ENCODE data around the gene SAMD4A.

Gene SAMD4A

DNA sequence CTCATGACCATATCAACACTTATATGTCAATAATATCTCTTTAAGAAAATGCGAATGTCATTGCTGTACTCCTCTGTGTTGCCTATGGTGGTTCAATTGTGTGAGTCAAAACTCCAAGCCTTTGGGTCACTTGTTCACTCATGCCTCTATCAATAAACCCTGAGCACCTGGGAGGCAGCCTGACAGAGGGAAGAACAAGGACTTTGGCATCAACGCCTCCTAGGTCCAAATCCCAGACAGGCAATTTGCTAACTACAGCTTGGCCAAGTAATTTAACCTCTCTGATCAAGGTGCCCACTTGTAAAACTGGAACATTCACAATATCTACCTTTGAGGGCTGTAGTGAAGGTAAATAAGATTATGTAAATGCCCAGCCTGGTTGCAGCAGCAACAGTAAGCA, 137.8 kb downstream of the SAMD4A start:
- TF ChIP-seq, protein P1, sequence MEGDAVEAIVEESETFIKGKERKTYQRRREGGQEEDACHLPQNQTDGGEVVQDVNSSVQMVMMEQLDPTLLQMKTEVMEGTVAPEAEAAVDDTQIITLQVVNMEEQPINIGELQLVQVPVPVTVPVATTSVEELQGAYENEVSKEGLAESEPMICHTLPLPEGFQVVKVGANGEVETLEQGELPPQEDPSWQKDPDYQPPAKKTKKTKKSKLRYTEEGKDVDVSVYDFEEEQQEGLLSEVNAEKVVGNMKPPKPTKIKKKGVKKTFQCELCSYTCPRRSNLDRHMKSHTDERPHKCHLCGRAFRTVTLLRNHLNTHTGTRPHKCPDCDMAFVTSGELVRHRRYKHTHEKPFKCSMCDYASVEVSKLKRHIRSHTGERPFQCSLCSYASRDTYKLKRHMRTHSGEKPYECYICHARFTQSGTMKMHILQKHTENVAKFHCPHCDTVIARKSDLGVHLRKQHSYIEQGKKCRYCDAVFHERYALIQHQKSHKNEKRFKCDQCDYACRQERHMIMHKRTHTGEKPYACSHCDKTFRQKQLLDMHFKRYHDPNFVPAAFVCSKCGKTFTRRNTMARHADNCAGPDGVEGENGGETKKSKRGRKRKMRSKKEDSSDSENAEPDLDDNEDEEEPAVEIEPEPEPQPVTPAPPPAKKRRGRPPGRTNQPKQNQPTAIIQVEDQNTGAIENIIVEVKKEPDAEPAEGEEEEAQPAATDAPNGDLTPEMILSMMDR (IDR thresholded peaks at IDR 0.05; ENCODE audit: insufficient read depth, low read length, missing control alignments), result no peak
- no peak for DNase-seq (ENCODE audit: low read depth, low spot score)

DNA sequence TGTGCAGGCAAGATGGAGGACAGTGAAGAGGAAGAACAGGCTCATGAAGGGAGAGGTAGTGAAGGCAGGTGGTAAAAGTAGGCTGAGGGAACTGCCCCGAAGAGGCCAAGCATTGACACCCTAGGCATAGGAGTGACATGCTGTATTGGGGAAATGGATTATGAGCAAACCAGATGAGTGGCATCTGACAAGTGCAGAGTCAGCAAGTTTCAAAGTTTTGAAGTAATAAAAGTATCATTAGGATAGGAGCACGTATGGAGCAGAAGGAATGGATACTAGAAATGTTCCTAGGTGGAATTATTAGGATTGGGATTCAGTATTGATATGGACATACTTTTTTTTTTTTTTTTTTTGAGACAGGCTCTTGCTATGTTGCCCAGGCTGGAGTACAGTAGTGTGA, 139.8 kb downstream of the SAMD4A start:
- TF ChIP-seq, protein P1 (IDR thresholded peaks at IDR 0.05; ENCODE audit: insufficient read depth, low read length, missing control alignments), result no peak
- POLR2A ChIA-PET, result no interaction called here
- no peak overlapping the region for H3K4me3 ChIP-seq (ENCODE audit: low read depth, low read length)
- DNase-seq (ENCODE audit: low read depth, low spot score), result no peak
- CTCF ChIA-PET, result interaction anchor here (1.0 kb wide), 1 partner anchor 13 kb away, joined by 3 read pairs; no protein-coding TSS in a partner anchor

More for the DNA sequence above, 137.8 kb downstream of the SAMD4A start:
- POLR2A ChIA-PET, result no interaction called here
- H3K4me3 ChIP-seq (ENCODE audit: low read depth, low read length), result no peak overlapping the region
- CTCF ChIA-PET, result interaction anchor here (1.0 to 1.6 kb wide), 3 partner anchors 12 to 14 kb away, joined by 3 to 5 read pairs (median 3); no protein-coding TSS in a partner anchor

DNA sequence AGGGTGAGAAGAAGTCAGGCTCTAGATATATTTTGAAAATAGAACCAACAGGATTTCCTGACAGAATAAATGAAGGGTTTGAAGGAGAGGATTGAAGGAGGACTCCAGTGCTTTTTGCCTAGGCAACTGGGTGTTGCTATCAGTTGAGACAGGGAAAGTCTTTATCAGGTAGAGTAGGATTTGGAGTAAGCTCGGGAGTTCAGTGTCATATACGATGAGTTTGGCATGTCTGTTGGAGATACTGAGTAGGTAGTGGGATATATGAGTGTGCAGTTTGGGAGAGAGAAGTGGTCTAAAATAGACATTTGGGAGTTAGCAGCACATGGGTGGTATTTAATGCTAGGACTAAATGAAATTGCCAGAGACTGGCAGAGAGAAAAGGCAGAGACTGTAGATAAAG, 141.2 kb downstream of the SAMD4A start:
- ChIA-PET CTCF (interaction anchor here (1.0 to 1.8 kb wide), 2 partner anchors 11 to 17 kb away, joined by 4 to 9 read pairs; no protein-coding TSS in a partner anchor), POLR2A (no interaction called here)
- TF ChIP-seq, protein P1 (IDR thresholded peaks at IDR 0.05; ENCODE audit: insufficient read depth, low read length, missing control alignments), result no peak
- no peak for DNase-seq (ENCODE audit: low read depth, low spot score)
- no peak overlapping the region for H3K4me3 ChIP-seq (ENCODE audit: low read depth, low read length)

DNA sequence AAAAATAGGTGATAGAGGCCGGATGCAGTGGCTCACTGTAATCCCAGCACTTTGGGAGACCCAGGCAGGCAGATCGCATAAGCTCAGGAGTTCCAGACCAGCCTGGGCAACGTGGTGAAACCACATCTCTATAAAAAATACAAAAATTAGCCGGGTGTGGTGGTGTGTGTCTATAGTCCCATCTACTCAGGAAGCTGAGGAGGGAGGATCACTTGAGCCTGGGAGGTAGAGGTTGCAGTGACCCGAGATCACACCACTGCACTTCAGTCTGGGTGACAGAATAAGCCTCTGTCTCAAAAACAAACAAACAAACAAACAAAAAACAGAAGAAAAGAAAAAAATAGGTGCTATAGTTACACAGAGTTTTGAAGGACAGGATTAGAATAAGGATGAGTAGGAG, 142.1 kb downstream of the SAMD4A start:
- CTCF ChIA-PET, result interaction anchor here (1.8 to 2.4 kb wide), 2 partner anchors 18 kb away, joined by 9 read pairs; no protein-coding TSS in a partner anchor
- POLR2A ChIA-PET, result no interaction called here

DNA sequence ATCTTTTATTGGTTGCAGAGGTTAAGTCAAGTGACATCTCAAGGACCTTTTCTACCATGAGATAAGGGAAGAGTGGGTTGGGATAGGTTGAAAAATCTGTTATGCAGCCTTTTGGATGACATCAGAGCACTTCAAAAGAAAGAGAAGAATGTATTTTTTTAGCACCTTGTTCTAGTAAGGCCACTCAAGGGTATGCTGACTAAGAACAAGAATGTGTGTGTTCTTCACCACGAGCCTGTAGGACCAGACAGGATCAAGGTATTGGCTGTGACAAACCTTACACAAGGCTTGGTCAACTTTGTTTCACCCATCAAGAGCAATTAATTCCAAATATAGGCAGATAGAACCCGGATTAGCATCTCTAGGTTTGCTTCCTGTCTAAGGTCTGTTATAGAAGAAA, 142.5 kb downstream of the SAMD4A start:
- TF ChIP-seq, protein P1 (IDR thresholded peaks at IDR 0.05; ENCODE audit: insufficient read depth, low read length, missing control alignments), result no peak
- CTCF ChIA-PET, result interaction anchor here (1.4 to 2.4 kb wide), 2 partner anchors 18 to 65 kb away, joined by 6 to 9 read pairs; no protein-coding TSS in a partner anchor
- no peak overlapping the region for H3K4me3 ChIP-seq (ENCODE audit: low read depth, low read length)
- POLR2A ChIA-PET, result no interaction called here
- no peak for DNase-seq (ENCODE audit: low read depth, low spot score)

More for the DNA sequence above, 142.1 kb downstream of the SAMD4A start:
- TF ChIP-seq, protein P1 (IDR thresholded peaks at IDR 0.05; ENCODE audit: insufficient read depth, low read length, missing control alignments), result no peak
- H3K4me3 ChIP-seq (ENCODE audit: low read depth, low read length), result no peak overlapping the region
- no peak for DNase-seq (ENCODE audit: low read depth, low spot score)

DNA sequence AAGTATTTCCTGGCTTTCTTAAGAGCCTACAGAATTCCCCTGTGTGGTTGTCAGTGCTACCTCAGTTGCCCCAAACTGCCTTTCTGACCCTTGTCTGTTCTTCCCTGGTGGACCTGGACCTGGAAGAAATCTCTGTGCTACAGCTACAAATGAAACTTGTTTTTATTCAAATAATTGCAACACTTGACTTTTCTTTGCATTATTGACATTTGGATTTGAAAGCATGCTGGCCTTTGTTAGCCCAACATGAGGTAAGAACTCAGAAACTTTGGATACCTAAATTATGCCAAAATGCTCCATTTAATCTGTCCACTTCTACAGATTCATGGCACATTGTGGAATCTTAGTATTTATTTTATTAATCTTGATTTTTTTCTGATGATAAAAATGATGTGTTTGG, 142.9 kb downstream of the SAMD4A start:
- H3K4me3 ChIP-seq (ENCODE audit: low read depth, low read length), result no peak overlapping the region
- POLR2A ChIA-PET, result no interaction called here
- no peak for DNase-seq (ENCODE audit: low read depth, low spot score)
- CTCF ChIA-PET, result interaction anchor here (1.1 to 2.8 kb wide), 5 partner anchors 9 to 146 kb away, joined by 3 to 14 read pairs (median 6); no protein-coding TSS in a partner anchor
- TF ChIP-seq, protein P1 (IDR thresholded peaks at IDR 0.05; ENCODE audit: insufficient read depth, low read length, missing control alignments), result no peak

Measured in AG04449 (cell line).